CD4-positive, alpha-beta T cell treated with Interleukin-1 beta for 1 hour (primary cell): ENCODE data around the gene CCDC92B.
"Not testable (repeated sequence)": the region's sequence is repeated elsewhere in the genome, so short reads cannot be mapped to it uniquely, and the experiment has no call there.

Experiments
- DNase-seq, 2 donors: peaks; one replicate each; pipeline ENCODE4 v3.0.0-alpha.2; 2020 to 2022

Gene CCDC92B

DNA sequence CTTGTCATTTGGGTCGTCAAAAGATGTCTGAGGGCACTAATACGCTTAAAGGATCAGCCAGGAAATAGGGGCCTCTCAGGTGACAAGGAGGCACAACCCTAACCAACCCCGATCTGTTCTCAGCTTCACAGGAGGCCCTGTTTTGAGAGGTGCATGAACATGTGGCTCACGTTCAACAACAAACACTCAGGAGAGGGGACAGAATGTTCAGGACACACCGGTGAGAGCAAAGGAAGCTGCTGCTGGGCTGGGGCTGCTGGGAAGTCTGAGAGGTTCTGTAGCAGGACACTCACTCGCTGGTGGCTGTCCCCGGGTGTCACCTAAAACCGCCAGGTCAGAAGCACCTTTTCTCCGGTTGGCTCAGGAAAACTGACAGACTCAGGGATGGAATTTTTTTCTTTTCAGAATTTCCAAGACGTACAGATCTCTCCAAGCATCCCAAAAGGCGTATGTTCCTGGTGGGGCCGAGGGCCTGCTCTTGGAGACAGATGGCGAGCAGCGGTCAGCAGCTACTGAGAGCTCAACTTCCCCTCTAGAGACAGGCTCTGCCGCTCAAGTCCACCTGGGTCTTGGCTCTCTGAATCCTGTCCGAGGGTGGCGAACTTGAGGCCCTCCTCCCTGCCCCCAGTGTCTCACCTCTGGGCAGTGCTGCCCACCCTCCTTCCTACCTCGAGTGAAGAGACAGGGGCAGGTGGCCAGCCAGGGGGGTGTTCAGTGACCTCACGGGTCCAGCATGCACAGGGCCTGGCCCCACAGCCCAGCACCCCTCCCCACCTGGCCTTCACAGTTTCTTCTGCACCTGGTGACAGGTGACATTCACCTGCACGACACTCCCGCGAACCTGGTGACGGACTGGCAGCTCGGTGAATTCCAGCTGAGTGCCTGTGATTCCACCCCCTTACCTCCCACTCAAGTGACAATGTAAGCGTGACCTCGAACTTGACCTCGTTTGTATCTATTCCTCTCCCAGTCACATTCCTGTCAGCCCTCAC lies 60.8 kb downstream of the CCDC92B start:
- DNase-seq, result no peak

DNA sequence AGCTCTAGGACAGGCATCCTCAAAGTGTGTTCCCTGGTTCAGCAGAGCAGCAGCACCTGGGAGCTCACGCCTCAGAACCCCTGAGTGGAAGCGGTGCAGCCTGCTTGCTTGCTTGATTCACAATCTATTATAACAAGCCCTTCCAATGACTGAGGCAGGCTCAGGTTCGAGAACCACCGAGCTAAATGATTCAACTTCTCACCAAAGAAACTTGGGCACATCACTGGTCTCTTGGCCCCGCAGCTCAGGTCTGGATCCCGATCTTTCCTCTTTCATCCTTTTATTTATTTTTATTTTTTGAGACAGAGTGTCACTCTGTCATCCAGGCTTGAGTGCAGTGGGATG lies 62.4 kb downstream of the CCDC92B start:
- DNase-seq, result no peak

DNA sequence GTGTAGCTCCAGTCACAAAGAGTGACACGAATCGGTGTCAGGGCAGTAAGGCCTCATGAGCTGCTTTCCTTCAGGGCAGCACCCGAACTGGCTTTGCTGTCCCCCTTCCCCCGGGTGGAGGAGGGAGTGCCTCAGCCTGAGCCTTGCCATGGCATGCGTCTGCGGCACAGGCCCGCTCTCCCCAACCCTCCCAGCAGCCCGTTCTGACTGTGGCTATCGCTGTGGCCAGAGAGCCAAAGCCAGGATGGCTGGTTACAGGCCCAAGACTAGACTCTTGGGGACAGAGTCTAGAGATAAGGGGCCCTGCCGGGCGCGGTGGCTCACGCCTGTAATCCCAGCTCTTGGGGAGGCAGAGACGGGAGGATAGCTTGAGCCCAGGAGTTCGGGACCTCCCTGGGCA lies 63.8 kb downstream of the CCDC92B start:
- DNase-seq, result no peak

DNA sequence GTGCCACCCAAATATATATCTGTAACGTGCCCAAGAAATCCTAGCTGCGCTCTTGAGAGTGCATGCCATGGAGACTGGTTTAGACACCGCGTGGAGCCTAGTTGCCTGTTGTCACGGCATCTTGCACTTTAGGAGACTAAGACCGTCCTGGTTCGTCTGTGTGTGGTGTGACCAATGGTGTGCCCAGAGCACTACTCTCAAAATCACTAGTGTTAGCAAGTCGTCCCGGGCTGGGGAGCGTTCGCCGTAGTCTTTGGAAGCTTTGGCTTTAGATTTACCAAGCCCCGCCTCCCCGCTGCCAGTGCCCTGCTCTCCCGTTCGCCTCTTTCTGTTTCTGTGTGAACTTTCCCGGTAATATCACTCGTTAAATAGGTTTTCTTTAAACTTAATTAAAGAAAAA lies 64.9 kb downstream of the CCDC92B start:
- DNase-seq, result no peak

DNA sequence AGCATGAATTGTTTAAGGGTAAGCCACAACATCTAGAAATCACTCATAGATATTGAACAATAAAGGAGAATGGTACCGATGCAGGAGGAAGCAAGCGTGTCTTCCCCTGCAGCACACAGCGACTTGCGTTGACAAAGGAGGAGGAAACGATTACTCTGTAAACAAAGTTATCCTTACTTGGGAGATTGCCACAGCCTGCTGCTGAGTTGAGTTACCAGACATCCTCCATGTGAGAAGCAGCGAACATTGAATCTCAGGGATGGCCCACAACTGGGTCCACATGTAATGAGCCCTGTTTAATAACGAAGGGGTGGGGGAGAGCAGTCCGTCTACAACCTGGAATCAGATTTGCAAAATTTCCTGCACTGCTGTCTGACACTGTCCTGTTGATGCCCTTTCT lies 65.5 kb downstream of the CCDC92B start:
- no peak for DNase-seq

DNA sequence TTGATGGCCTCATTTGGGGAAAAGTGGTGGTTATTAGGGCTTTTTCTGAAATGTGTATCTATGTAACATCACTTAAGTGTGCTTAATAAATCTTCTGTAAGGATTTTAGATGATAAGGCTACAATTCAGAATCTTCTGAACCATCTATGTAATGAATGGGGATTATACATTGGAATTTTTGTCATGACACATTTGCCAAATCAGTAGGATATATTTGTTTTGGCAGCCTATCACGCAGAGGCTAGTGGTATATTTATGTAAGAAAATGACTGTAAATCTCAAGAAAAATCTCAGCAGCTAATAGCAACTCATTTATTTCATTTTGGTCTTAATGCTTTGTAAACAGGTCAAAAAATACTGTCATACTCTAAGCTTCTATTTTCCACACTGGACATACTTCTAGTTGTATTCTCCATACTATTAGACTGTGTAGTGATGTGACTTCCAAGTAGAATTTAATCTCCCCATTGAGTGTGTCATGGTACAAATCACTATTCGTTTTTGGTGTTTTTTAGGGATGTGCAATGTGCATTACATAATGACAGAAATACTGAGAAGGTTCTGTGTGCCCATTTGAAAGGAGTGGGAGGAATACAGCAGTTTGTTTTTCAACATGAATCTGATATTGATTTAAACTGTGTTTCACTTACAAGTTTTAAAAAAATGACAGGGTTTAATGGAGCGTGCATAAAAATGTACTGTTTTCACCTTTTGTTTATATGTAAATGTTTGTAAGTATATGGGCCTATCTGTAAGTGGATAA lies 67.1 kb downstream of the CCDC92B start:
- DNase-seq, result no peak

DNA sequence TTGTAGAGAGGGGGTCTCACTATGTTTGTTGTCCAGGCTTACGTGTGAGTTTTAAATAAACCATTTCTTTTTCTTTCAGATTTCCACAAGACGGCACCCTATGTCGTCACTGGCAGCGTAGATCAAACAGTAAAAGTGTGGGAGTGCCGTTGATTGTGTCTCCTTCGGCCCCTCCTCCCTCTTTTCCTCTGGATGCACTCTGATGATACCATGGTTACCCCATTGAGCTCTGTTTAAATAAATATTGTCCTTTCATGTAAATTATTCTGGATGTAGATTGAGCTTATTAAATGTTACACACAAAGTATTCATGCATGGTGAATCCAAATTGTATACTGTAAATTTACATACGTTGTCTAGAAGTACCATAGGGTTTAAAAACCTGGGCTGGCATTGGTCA lies 67.8 kb downstream of the CCDC92B start:
- no peak for DNase-seq

DNA sequence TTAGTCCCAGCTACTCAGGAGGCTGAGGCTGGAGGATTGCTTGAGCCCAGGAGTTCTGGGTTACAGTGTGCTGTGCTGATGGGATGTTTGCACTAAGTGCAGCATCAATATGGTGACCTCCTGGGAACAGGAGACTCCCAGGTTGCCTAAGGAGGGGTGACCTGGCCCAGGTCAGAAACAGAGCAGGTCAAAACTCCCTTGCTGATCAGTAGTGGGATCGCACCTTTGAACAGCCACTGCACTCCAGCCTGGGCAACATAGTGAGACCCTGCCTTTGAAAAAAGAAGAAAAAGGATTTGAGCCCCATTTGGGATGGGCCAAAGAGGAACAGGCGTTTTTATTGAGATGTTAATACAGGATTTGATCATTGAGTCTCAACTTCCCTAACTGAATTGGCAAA lies 68.5 kb downstream of the CCDC92B start:
- DNase-seq, result no peak

DNA sequence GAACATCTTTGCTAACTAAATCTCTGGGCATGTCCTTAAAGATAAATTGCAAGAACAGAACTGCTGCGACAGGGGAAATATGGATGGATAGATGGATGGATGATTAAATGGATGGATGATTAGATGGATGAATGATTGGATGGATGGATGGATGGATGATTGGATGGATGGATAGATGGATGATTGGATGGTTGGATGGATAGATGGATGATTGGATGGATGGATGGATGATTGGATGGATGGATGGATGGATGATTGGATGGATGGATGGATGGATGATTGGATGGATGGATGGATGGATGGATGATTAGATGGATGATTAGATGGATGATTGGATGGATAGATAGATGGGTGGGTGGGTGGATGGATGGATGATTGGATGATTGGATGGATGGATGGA lies 70.2 kb downstream of the CCDC92B start:
- not testable (repeated sequence) for DNase-seq
